DND-41 (cell line): ENCODE measurements around the gene DEPP1.

ENCODE experiments used
- ATAC-seq: fragments of 200-7000 bp; cut with Tn5 transposase; 3 replicates; pipeline ENCODE4 v1.9.1; 2021; ENCODE audit warnings: low read depth; ENCODE audit not compliant: insufficient read depth
- DNase-seq: peaks from one replicate; pipeline ENCODE4 v3.0.0-alpha.2; 2020
- H2AFZ ChIP-seq: 2 replicates; pipeline ENCODE4 v1.6.0; 2012; ENCODE audit warnings: low read depth, low read length
- H3K27ac ChIP-seq: 2 replicates; pipeline ENCODE4 v1.5.1; 2012; ENCODE audit warnings: low read length, inconsistent platforms
- H3K27me3 ChIP-seq: fragments of 200-600 bp; sonication (generic); 2 replicates; pipeline ENCODE4 v1.6.0; 2012; ENCODE audit warnings: low read length, mild to moderate bottlenecking, inconsistent platforms; ENCODE audit not compliant: insufficient read depth, poor library complexity
- H3K36me3 ChIP-seq: 2 replicates; pipeline ENCODE4 v1.5.1; 2012; ENCODE audit warnings: low read length, inconsistent platforms; ENCODE audit not compliant: insufficient read depth
- H3K4me1 ChIP-seq: 2 replicates; pipeline ENCODE4 v1.5.1; 2012; ENCODE audit warnings: mild to moderate bottlenecking, low read length; ENCODE audit not compliant: insufficient read depth
- H3K4me2 ChIP-seq: 2 replicates; pipeline ENCODE4 v1.6.0; 2012; ENCODE audit warnings: mild to moderate bottlenecking, moderate library complexity, low read length, inconsistent platforms; ENCODE audit not compliant: insufficient read depth
- H3K4me3 ChIP-seq, 2 experiments: fragments of 200-600 bp in 1 of 2; shearing (Covaris generic) in 1 of 2; 2 replicates each; pipeline ENCODE4 v1.5.1; 2012 to 2016; ENCODE audit warnings: inconsistent platforms in 2 of 2, low read length in 2 of 2, mild to moderate bottlenecking in 2 of 2, low read depth in 1 of 2, moderate library complexity in 1 of 2
- H3K79me2 ChIP-seq: 2 replicates; pipeline ENCODE4 v1.6.0; 2012; ENCODE audit warnings: low read length, inconsistent platforms; ENCODE audit not compliant: insufficient read depth
- H3K9ac ChIP-seq: 2 replicates; pipeline ENCODE4 v1.6.0; 2012; ENCODE audit warnings: low read depth, mild to moderate bottlenecking, inconsistent platforms, low read length, moderate library complexity
- H3K9me3 ChIP-seq: 2 replicates; pipeline ENCODE4 v1.5.1; 2012; ENCODE audit warnings: low read length, moderate library complexity, mild to moderate bottlenecking, inconsistent platforms; ENCODE audit not compliant: insufficient read depth, severe bottlenecking
- H4K20me1 ChIP-seq: 2 replicates; pipeline ENCODE4 v1.6.0; 2012; ENCODE audit warnings: low read length; ENCODE audit not compliant: insufficient read depth
- CTCF ChIP-seq: IDR thresholded peaks from 2 replicates; pipeline ENCODE4 v1.5.1; 2012; ENCODE audit warnings: borderline replicate concordance, low read length, moderate library complexity, mild to moderate bottlenecking; ENCODE audit not compliant: poor library complexity, severe bottlenecking; ENCODE audit errors: extremely low read depth
- EZH2 ChIP-seq: IDR thresholded peaks from 3 replicates; pipeline ENCODE4 v1.6.1; 2012; ENCODE audit warnings: borderline replicate concordance, low read depth, mild to moderate bottlenecking, moderate library complexity, low read length, inconsistent platforms; ENCODE audit not compliant: severe bottlenecking

DEPP1 gene

GRCh38 chr10:44949915-44950314 is 28.7 kb downstream of the DEPP1 start:
- TF ChIP-seq EZH2 (no peak), CTCF (no peak)
- Histone ChIP-seq H3K9ac (no peak overlapping the region), H4K20me1 (no peaks in the 10 kb centered on the region), H3K9me3 (peaks cover 2% of the 10 kb centered on the region), H3K4me1 (no peaks in the 10 kb centered on the region), H2AFZ (no peak overlapping the region), H3K79me2 (no peaks in the 10 kb centered on the region), H3K4me2 (no peak overlapping the region), H3K36me3 (0 out of 2 replicates have a peak, but pooled peaks cover 4% of the 10 kb centered on the region), H3K27me3 (no peaks in the 10 kb centered on the region), H3K27ac (no peak overlapping the region), H3K4me3 (no peak overlapping the region)
- no peak for DNase-seq
- ATAC-seq = no peak

- H3K4me2 ChIP-seq = no peak overlapping the region
- H3K27ac ChIP-seq = no peak overlapping the region
- no peak for ATAC-seq
These were observed 29.3 kb downstream of the DEPP1 start for GRCh38 chr10:44949127-44949802.

GRCh38 chr10:44948642-44949041 is 30.0 kb downstream of the DEPP1 start:
- no peaks in the 10 kb centered on the region for H3K4me1 ChIP-seq
- peaks cover 9% of the 10 kb centered on the region for H3K9me3 ChIP-seq
- no peaks in the 10 kb centered on the region for H3K27me3 ChIP-seq
- no peak overlapping the region for H2AFZ ChIP-seq
- H3K27ac ChIP-seq = no peak overlapping the region
- no peaks in the 10 kb centered on the region for H3K79me2 ChIP-seq
- TF ChIP-seq EZH2 (no peak), CTCF (no peak)
- ATAC-seq (no peak), DNase-seq (no peak)
- no peak overlapping the region for H3K4me2 ChIP-seq
- H3K9ac ChIP-seq = no peak overlapping the region
- no peaks in the 10 kb centered on the region for H3K36me3 ChIP-seq
- no peaks in the 10 kb centered on the region for H4K20me1 ChIP-seq
- no peak overlapping the region for H3K4me3 ChIP-seq

More at GRCh38 chr10:44949127-44949802, 29.3 kb downstream of the DEPP1 start:
- no peaks in the 10 kb centered on the region for H3K79me2 ChIP-seq
- H3K27me3 ChIP-seq = no peaks in the 10 kb centered on the region
- H3K36me3 ChIP-seq = 0 out of 2 replicates have a peak, but pooled peaks cover 1% of the 10 kb centered on the region
- no peaks in the 10 kb centered on the region for H4K20me1 ChIP-seq
- H2AFZ ChIP-seq = no peak overlapping the region
- TF ChIP-seq CTCF = no peak
- no peak overlapping the region for H3K9ac ChIP-seq
- no peaks in the 10 kb centered on the region for H3K4me1 ChIP-seq
- H3K4me3 ChIP-seq = no peak overlapping the region
- no peak for DNase-seq
- H3K9me3 ChIP-seq = peaks cover 7% of the 10 kb centered on the region
